Stimulated activated CD4-positive, alpha-beta T cell treated with anti-CD3 and anti-CD28 coated beads, TNF-alpha, amount 100 ng/mL, for 1 hour (primary cell): ENCODE measurements around the gene PPP6R2.
A peak's percentile ranks its signal among the peaks of the same experiment; 100 is the strongest.

Experiments
- DNase-seq, 3 donors: peaks; one replicate each; pipeline ENCODE4 v3.0.0-alpha.2; 2020; ENCODE audit warnings: low read depth in 3 of 3, low spot score in 1 of 3

Gene PPP6R2

GRCh38 chr22:50305393-50305922 is 37.7 kb upstream of the PPP6R2 start:
- DNase-seq, result no peak

DNA sequence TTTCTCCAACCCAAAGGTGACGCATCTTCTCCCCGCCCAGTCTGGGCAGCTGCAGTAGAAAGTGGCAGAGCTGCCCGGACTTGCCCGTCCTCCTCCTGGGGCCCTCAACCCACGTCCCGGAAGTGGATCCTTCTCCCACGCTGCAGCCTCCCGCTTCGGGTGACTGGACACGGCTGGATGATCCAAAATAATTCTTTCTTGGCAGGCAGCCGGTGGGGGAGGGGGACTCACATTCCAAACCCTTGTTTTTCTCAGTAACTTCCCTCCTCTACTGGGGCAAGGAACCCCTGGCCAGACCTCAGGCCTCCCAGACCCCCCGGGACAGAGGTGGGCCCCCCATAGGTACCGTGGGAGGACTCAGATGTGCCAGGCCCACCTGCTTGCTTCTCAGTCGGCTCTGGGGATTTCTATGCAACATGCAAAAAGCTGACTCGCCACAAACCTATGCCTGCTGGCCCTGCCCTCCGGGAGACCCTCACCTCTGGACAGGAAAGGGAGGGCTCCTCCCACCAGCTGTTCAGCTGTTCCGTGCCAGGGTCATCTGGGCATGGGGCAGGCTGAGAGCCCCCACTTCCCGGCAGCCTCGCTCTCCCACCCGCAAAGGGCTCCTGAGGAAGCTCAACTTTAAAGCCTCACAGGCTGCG is 37.1 kb upstream of the PPP6R2 start:
- DNase-seq, result no peak

DNA sequence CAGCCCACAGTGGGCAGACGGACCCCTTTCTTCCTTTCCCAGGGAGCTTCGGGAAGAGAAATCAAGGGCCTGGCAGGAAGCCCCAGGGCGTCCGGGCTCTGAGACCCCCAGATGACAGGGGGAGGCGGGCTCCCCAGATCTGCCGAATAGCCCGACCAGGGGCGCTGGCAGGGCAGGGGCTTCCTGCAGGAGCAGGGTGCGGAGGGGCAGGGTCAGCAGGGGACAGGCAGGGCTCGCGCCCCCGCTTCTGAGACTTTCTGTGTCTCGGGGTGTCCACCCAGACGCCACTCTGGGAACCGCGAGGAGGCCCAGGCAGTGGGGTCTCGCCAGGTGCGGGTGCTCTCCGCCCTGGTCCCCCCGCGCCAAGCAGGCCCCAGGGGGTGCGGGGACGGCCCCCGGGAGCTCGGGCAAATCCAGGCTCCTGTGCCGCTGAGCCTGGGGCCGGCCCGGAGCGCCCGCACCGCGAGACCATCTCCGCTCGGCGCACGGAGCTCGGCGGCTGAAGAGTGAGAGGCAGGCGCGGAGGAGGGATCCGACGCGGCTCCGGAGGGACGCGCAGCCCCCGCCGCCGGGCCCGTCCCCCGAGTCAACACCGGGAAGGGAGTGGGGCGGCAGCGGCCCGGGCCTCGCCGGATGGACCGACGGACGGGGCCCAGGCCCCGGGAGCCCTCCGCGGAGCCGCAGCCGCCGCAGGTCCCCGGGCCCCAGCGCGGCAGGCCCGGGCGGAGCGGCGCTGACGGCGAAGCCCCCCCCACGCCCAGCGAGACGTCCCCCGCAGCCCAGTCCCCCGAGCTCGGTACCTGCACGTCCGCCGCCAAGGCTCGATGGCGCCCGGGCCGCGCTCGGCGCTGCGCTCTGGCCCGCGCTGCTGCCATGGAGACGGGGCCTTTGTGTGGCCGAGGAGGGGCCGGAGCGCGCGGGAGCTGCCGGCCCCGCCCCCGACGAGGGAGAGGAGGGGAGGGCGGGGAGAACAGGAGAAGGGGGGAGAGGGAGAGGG is 36.1 kb upstream of the PPP6R2 start, which contains the start of gene PLXNB2:
Gene PLXNB2 (minus strand): TSS at position 894 of the 997 bp plus-strand sequence. CDS start 17,062 bp downstream, outside the sequence.
- DNase-seq, result no peak

DNA sequence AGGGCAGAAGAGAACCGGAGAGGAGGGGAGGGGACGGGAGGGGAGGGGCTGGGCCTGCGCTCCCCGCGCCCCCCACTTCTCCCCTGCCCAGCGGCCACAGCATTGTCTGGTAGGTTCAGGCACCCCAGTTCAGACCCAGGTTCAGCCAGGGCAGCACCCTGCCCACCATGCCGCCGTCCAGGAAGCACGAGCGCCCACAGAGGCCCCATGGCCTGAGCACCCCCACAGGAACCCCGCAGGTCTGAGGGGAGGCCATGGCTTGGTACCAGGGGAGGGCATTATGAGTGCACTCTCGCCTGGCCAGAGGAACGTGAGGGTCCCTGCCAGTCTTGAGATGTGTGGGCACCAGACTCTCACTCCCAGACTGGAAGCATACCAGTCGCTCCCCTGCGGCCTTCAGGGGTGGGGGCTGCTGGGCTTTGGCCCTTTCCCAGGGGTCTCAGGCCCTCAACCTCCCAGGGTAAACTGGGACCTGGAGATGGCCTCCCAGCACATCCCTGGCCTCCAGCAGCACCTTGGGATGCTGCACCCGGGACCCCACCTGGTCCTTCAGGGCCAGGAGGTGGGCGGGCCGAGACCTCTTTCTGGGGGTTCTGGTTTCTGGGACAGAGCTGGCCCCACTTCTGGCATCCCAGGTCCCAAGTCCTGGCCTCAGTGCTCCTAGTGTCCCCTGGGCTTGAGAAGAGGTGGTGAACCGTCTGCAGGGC is 35.1 kb upstream of the PPP6R2 start:
- DNase-seq, result no peak

- no peak for DNase-seq
Measured at GRCh38 chr22:50308597-50308935, 34.6 kb upstream of the PPP6R2 start.

DNA sequence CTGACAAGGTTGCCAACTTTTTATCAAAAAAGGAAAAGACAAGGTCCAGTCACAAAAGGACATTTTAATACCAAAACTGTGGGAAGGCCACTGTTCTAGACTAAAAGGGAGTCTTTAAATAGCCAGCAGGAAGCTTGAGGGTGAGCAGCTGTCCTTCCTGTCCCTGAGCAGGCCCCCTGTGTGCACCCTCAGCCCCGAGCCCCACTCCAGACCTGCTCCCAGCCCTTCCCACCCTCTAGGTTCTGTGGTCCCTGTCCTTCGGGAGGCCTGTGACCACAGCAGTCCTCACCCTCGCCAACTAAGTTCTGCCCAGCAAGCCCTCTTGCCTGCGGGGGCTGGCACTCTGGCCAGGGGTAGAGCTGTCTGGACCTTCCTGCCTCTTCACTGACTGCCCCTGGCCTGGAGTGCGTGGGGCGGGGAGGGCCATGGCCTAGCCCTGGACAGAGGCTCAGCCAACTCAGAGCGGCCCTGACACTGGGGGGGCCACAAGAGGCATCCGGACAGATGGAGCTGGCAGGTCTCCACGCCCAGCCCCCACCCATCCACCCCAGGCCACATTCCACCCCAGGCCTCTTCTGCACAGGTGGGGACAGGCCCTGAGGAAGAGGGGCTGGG is 34.0 kb upstream of the PPP6R2 start:
- no peak for DNase-seq

- DNase-seq, result no peak
Measured at GRCh38 chr22:50309601-50309991, 33.5 kb upstream of the PPP6R2 start.

- no peak for DNase-seq
Measured at GRCh38 chr22:50310031-50310722, 33.0 kb upstream of the PPP6R2 start.

GRCh38 chr22:50310949-50311444 is 32.1 kb upstream of the PPP6R2 start:
- no peak for DNase-seq

- DNase-seq, result no peak
Measured at GRCh38 chr22:50311606-50312351, 31.3 kb upstream of the PPP6R2 start.

DNA sequence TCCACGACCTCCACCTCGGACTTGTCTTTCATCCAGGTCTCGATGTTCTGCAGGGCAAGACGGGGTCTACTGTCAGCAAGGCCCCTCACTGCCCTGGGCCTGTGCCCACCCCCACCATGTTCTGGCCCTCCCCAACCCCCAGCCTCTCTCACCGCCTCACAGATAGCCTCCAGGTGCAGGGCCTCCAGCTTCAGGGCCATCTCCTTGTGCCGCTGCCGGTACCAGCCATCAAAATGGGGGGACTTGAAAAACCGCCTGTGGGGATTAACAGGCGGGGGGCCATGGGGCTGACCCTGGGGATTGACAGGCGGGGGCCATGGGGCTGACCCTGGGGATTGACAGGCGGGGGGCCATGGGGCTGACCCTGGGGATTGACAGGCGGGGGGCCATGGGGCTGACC is 30.8 kb upstream of the PPP6R2 start:
- DNase-seq, result no peak

DNA sequence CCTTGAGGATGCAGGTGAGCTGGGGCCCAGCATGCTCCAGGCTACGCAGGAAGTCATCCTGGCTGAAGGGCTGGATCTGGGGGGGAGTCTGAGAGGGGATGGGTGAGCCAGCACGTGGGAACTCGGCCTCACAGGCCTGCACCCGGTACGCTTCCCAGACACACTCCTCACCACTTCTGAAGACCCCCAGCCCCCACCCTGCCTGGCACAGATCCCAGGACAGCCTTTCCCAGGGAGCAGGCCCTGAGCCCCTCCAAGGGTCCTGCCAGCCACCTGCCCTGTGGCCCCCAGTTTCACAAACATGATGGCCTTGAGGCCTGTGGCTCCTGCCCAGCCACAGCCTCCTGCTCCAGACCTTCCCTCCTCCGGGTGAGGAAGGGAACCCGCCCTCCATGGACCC is 30.1 kb upstream of the PPP6R2 start:
- no peak for DNase-seq

- no peak for DNase-seq
Measured at GRCh38 chr22:50313600-50313999, 29.5 kb upstream of the PPP6R2 start.

- no peak for DNase-seq
Measured at GRCh38 chr22:50314081-50314454, 29.1 kb upstream of the PPP6R2 start.

- DNase-seq, result peak; percentile 34 to 60 (median 43)
Measured at GRCh38 chr22:50314455-50315288, 28.5 kb upstream of the PPP6R2 start.

DNA sequence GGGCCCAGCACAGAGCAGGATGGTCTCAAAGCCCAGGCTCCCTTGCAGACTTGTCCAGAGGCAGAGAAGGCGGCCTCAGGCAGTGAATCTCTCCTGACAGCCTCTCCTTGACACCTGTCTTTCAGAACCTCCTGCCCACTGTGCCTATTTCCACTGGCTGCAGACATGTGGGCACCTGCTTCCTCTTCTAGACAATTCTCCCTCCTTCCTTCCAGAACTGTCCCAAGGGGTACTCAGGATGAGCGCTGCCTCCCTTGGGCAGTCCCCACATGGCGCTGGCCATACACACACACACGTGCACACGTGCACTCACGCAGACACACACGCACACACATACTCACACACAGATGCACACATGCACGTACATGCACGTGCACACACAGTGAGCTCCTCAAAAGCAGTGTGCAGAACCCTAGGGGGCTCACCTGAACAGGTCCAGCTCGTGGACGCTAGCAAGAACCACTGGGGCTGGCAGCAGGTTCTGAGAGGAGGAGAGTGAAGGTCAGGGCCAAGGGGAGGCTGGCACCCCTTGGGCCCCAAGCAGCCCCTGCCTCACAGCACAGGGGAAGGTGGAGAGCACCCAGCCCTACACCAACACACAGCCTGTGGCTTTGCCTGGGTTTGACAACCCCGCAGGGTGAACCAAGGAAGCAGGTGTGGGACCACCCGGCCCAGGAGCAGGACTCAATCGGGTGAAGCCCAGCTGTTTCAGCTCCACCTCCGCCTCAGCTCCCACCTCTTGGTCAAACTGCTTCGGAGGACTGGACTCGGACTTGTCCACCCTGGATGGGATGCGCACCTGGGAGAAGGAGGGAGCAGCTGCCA is 27.6 kb upstream of the PPP6R2 start:
- no peak for DNase-seq

DNA sequence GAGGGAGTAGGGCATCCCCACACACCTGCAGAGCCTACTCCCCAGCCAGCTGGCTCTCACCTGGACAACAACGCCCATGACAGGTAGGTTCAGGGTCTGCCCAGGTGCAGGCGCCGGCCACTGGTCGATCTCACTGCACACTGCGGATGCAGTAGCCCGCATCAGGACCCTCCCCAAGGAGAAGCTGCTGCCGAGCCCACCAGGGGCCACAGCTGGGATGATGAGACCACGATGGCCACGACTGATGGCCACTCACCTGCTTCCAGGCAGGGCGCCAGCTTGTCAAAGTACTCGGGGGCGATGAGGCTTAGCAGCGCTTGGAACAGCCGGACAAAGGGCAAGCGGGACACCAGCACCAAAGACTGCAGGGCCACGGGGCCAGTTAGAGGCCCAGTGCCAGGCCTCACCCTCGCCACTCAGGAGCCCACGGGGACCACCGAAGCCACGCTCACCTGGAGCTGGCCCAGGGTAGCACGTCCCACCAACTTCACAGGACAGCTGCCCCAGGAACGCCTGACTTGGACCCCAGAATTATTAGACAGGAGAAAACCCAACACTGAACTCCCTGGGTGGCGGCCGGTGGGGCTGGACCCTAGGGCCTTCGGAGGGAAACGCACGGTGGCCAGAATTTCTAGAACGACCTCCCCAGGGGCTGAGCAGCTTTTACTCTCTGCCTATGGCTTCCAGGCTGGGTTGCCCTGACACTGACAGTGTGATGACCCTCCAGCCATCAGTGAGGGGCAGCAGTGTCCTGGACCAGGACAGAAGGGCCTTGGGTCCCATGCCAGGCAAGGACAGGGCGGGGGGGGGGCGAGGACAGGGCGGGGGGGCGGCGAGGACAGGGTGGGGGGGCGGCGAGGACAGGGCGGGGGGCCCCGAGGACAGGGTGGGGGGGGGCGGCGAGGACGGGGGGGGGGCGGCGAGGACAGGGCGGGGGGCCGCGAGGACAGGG is 26.7 kb upstream of the PPP6R2 start:
- DNase-seq, result no peak
